ENCODE data around the gene GOLGA8Q.
"Not testable (repeated sequence)": the region's sequence is repeated elsewhere in the genome, so short reads cannot be mapped to it uniquely, and the experiment has no call there.

GOLGA8Q gene, protein sequence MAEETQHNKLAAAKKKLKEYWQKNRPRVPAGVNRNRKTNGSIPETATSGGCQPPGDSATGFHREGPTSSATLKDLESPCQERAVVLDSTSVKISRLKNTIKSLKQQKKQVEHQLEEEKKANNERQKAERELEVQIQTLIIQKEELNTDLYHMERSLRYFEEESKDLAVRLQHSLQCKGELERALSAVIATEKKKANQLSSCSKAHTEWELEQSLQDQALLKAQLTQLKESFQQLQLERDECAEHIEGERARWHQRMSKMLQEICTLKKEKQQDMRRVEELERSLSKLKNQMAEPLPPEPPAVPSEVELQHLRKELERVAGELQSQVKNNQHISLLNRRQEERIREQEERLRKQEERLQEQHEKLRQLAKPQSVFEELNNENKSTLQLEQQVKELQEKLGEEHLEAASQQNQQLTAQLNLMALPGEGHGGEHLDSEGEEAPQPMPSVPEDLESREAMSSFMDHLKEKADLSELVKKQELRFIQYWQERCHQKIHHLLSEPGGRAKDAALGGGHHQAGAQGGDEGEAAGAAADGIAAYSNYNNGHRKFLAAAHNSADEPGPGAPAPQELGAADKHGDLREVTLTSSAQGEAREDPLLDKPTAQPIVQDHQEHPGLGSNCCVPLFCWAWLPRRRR

DNA sequence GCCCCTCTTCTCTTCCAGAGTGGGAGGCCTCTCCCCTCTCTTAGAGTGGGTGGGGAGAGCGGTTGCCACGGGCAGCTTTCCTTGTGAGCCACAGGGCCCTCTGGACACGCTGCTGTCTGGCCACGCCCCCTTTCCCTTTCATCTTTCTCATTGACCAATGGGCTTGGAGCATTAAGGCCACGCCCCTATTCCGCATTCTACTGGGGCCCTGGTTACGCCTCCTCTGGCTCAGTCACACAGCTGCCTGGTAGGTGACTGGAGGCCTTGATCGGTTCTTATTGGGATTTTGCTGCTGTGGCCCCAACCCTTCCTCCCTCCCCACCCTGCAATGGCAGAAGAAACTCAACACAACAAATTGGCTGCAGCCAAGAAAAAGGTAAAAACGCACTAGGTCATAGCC is at the start of gene GOLGA8Q:
TSS of gene GOLGA8Q (plus strand) at position 301 of the 400 bp plus-strand sequence. CDS start at position 329, 28 bp downstream.
- DNase-seq = not testable (repeated sequence)

DNA sequence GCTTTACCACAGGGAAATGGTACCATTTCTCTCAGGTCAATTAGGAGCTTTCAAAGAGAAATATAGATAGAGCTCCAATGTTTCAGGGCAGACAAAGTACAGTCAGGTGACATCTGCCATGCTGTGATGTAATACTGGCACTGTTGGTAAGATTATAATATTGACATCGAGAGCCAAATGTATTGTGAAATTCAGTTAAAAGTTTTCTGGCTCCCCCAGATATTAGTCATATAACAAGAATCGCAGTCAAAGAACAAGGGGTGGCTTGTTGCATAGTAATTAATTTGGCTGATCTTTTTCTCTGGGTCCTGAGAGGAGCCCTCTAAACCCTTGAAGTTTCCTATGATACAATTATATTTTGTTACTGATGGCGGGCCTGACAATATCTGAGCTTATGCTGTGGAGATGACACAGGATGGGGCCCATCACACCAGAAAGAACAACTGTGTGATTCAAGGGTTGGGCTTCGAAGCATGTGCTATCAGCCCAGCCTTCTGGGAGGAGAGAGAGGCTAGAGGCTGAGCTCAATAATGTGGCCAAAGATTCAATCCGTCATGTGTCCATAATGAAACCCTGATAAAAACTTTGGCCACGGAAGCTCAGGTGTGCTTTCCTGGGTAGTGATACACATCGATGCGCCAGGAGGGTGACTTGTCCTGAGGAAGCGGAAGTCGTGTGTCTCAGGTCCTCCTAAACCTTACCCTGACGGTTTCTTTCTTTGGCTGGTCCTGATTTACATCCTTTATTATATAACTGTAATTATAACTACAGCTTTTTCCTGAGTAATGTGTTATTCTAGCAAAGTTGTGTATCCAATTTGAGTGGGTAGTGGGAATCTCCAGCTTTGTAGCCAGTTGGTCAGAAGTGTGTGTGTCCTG is 48.7 kb upstream of the GOLGA8Q start:
- not testable (repeated sequence) for DNase-seq

DNA sequence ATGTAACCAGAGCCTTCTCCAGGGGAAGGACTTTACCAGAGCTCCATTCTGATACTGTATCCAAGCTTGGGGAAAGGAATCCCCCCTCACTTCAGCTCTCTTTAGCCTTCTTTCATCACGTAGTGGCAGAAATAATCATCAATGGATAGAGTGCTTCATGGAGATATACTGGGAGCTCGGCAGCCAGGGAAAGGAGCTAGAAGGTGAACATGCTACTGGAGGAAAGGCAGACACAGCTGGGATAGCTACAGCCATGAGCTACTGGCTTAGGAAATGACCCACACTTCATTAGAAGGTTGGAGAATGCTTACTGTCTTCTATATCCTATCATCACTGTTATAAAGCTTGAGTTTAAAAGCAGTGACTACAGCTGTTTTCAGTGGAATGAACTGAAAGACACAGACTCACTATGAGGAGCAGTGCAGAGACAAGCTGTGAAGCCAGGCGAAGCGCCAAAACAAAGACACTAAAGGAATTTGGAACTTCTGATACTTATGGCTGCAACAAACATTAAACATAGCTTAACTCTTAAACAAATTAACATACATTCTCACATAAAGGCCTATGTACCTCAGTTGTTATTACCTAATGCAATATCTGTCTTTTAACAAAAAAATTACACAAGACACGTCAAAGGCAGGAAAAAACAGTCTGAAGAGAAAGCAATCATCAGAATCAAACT is 47.5 kb upstream of the GOLGA8Q start:
- DNase-seq = not testable (repeated sequence)

DNA sequence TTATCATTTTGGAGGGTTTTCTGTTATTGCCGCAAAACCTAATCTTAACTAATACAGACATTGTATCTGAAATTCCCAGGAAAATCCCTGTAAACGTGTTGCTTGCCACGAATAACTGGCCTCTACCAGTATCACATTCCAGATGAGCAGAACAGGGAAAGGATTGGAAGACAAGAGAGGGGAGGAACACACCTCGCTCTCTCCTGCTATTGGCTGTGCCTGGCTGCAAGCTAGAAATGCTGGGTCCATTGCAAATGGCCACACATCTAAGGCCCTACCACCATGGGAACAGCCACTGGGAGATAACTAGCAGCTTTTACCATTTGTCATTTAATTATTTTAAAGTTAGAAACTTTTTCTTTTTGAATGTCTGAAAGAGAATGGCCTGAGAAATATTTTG is 37.3 kb upstream of the GOLGA8Q start:
- not testable (repeated sequence) for DNase-seq

DNA sequence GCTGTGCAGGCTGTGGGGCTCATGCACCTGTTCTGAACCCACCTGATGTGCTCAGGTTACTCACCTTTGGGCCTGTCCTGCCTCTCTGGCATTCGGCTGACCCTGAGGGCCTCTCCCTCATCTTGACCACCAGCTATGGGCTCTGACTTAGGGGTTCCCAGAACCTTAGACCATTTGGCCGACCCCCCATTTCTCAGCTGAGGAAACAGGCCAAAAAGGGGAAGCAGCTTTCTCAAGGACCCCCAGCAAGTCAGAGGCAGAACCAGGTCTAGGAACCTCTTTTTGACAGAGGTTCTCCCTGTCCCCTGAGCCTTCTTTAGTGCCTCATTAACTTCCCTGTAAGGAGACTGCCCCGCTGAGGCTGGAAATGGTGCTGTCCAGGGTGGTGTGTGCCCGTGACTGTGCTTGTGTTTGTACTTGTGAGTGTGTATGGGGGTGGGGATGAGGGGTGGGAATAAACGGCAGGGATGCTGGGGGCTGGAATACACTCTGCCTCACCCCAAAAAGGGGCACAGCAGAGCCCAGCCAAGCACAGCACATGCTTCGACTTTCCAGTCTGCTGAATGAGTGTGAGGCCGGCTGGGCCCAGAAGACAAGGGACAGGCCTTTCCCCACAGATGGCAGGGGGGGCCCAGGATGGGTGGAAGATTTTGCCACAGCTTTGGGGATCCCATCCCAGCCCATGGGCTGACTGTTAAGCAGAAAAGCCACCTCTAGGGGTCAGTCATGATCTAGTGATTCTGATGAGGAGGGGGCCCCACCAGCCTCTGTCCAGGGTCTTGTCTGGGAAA is 28.2 kb upstream of the GOLGA8Q start:
- not testable (repeated sequence) for DNase-seq

DNA sequence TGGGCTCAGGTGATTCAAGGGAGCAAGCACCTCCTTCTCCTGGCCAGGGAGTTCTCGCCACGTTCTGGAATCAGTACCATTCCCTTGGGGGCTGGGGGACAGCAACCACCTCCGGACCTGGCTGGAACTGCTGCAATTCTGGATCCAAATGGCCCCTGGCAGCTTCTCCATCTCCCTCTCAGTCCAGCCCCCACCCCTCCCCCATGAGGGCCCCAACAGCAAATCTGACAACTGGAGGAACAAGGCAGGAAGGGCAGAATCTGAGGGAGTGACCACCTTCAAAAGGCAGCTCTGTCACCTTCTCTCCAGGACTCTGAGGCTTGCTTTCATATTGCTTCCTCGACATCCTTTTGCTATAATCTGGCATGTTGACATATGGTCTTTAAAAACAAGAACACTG is 25.9 kb upstream of the GOLGA8Q start:
- DNase-seq = not testable (repeated sequence)

DNA sequence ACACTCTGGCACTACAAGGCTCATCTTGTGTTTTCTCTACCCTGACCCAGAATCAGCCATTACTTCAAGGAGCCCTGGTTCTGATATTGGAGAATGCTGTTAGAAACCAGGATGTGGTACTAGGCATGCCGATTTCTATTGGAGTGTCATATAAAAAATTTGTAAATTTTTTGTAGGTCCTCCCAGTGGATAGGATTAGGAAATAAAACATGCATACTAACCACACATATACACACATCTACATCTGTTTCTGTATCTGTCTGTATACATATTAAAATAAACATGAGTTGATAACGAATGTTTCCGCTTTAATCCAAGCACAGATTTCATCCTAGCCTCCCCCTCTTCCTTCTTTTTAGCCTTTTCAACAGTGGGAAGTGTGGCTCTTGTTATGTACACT is 22.8 kb upstream of the GOLGA8Q start:
- DNase-seq = not testable (repeated sequence)

DNA sequence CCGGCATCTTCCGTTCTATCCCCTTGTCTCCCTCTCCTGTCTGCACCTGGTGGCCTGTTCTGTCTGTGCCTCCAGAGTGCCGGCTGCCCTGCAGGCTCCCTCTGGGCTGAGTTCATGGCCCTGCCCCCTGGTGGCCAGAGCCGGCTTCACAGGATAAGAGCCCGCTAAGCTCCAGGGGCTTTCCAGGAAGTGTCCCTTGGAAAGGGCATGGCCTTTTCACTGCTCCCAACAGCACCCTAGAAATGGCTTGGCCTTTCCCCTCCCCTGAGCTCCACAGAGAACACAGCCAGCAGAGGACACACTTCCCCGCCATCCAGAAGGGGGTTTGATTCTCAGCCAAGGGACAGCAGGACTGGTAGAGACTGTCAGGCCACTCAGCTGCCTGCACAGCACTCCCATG is 15.1 kb downstream of the GOLGA8Q start:
- DNase-seq = peak in 1 of 2 donors; percentile 1

DNA sequence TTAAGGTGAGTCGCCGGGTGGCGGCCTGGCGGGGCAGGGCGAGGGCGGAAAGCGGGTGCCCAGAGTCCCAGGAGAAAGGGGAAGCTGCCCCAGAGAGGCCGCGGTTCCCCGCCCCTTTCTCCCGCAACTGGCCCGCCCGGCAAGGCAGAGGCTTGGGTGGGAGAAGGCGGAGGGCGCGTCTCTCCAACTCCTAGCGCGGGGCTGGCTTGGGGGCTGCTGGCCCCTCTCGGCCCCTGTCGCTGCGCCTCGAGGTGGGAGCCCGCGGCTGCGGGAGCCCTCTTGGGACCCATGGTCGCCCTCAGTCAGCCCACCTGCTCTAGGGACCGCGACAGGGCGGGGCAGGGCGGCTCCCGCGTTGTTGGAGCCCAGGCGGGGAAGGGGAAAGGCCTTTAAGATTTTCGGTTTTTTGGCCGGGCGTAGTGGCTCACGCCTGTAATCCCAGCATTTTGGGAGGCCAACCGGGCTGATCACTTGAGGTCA is 21.2 kb downstream of the GOLGA8Q start:
- DNase-seq = not testable (repeated sequence)

DNA sequence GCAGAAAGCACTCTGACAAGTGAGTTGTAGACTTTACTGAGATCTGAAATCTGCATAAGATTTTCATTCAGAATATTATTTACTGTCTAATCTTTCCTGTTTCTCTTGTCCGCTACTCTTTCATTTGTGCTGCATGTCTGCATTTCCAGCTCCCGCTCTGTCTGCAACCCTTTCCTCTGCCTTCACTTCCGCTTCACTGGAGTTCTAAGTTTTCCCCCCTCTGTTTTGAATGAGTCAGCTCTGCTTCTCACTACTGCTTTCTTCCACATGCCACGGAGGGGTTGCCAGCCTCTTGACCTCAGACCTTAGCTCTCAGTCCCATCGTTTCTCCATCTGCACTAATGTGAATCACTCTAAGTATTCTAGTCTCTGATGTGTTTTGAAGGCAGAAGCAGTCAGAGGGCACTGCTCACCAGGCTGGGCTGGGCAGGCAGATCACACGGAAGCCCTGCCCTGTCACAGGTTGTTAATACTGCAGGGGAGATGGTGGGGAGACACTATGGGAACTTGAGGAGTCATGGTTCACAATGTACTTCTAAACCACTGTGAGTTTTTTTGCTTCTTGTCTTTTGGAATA is 27.6 kb downstream of the GOLGA8Q start:
- not testable (repeated sequence) for DNase-seq

DNA sequence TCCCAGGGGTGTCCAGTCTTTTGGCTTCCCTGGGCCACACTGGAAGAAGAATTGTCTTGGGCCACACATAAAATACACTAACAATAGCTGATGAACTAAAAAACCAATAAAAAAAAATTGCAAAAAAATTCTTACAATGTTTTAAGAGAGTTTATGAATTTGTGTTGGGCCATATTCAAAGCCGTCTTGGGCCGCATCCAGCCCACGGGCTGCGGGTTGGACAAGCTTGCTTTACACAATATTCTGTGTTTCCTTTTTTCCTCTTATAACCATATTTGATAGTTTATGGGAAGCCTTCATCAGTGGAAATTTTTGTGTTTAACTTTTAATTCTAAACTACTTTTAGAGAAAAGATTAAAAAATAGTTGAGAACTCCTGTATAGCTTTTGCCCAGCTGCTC is 28.9 kb downstream of the GOLGA8Q start:
- not testable (repeated sequence) for DNase-seq

DNA sequence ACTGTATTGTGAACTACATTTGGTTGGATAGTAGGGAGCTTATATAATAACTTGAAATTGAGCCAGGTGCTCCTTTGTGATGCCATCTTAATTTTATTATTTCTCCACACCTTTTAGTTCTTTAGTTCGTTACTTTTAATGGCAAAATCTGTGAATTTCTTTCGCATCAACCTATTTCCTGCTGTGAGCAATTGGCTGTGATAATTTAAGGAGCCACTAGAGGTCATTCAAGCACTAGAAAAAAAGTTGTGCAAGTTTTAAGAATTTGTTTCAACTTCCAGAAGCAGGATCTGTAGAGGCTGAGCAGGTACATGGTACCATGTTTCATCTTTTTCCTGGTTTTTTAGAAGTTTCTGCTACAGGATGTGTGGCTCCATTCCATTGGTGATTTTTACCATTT is 47.1 kb downstream of the GOLGA8Q start:
- peak in 1 of 2 donors; percentile 13 for DNase-seq

DNA sequence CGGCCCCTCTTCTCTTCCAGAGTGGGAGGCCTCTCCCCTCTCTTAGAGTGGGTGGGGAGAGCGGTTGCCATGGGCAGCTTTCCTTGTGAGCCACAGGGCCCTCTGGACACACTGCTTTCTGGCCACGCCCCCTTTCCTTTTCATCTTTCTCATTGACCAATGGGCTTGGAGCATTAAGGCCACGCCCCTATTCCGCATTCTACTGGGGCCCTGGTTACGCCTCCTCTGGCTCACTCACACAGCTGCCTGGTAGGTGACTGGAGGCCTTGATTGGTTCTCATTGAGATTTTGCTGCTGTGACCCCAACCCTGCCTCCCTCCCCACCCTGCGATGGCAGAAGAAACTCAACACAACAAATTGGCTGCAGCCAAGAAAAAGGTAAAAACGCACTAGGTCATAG is 51.9 kb downstream of the GOLGA8Q start, which contains the start of gene GOLGA8H:
TSS of gene GOLGA8H (plus strand) at position 233 of the 400 bp plus-strand sequence. CDS start at position 331, 98 bp downstream.
- not testable (repeated sequence) for DNase-seq
